GM19372 (cell line): ENCODE measurements around the gene SLC35B2.
A peak's percentile ranks its signal among the peaks of the same experiment; 100 is the strongest.

Experiments used
- ATAC-seq: cut with Tn5 transposase; IDR thresholded peaks from one replicate; pipeline ENCODE4 v1.9.1; 2021; ENCODE audit warnings: mild to moderate bottlenecking, low read depth, moderate library complexity; ENCODE audit not compliant: unreplicated experiment

SLC35B2 gene

GRCh38 chr6:44269178-44269920 is 12.0 kb upstream of the SLC35B2 start:
- no peak for ATAC-seq

- ATAC-seq, result no peak
Observed at GRCh38 chr6:44268095-44268628, 10.8 kb upstream of the SLC35B2 start.

- no peak for ATAC-seq
Observed at GRCh38 chr6:44267252-44267651, 9.9 kb upstream of the SLC35B2 start.

- no peak for ATAC-seq
Observed at GRCh38 chr6:44266347-44266746, 9.0 kb upstream of the SLC35B2 start.

- no peak for ATAC-seq
Observed at GRCh38 chr6:44265722-44266233, 8.4 kb upstream of the SLC35B2 start.

- peak; percentile 39 for ATAC-seq
Observed at GRCh38 chr6:44265007-44265721, 7.8 kb upstream of the SLC35B2 start, which contains the start of gene NFKBIE. NFKBIE (minus strand) TSS chr6:44265551; CDS start chr6:44265346, 205 bp downstream.

- no peak for ATAC-seq
Observed at GRCh38 chr6:44264154-44265006, 7.1 kb upstream of the SLC35B2 start.

GRCh38 chr6:44263354-44264100 is 6.2 kb upstream of the SLC35B2 start:
- ATAC-seq, result no peak

GRCh38 chr6:44262467-44263353 is 5.4 kb upstream of the SLC35B2 start:
- no peak for ATAC-seq

GRCh38 chr6:44261581-44261980 is 4.3 kb upstream of the SLC35B2 start:
- ATAC-seq, result no peak

GRCh38 chr6:44260451-44261297 is 3.3 kb upstream of the SLC35B2 start:
- ATAC-seq, result no peak

GRCh38 chr6:44260011-44260410 is 2.7 kb upstream of the SLC35B2 start:
- no peak for ATAC-seq

GRCh38 chr6:44258921-44259320 is 1.6 kb upstream of the SLC35B2 start:
- ATAC-seq, result no peak

- no peak for ATAC-seq
Observed at GRCh38 chr6:44258325-44258863, 1.1 kb upstream of the SLC35B2 start.

GRCh38 chr6:44257753-44258324 is 511 bp upstream of the SLC35B2 start:
- ATAC-seq, result peak; percentile 11

GRCh38 chr6:44256775-44257024 is 628 bp downstream of the SLC35B2 start:
- no peak for ATAC-seq

GRCh38 chr6:44255871-44256774 is 1.2 kb downstream of the SLC35B2 start:
- ATAC-seq, result no peak
